Karpas-422 (cell line): ENCODE results near the gene GOLPH3. TPM values are rescaled to one million over a fixed set of nuclear protein-coding genes. Genes with fewer than 3 reads are reported as not detected.

Experiments
- DNase-seq: peaks from one replicate; pipeline ENCODE4 v3.0.0-alpha.2; 2015
- H2AFZ ChIP-seq: fragments of 200-600 bp; sonication (generic); 2 replicates; pipeline ENCODE4 v1.6.1; 2014; ENCODE audit warnings: antibody characterized with exemption, low read length, mixed read lengths
- H3K27ac ChIP-seq: fragments of 200-600 bp; sonication (generic); 2 replicates; pipeline ENCODE4 v1.5.1; 2014; ENCODE audit warnings: mild to moderate bottlenecking, low read length, moderate library complexity
- H3K27me3 ChIP-seq: fragments of 200-600 bp; sonication (generic); 2 replicates; pipeline ENCODE4 v1.6.1; 2014; ENCODE audit warnings: low read length, mixed read lengths
- H3K36me3 ChIP-seq: fragments of 200-600 bp; sonication (generic); 2 replicates; pipeline ENCODE4 v1.6.1; 2014; ENCODE audit warnings: low read length, mixed read lengths; ENCODE audit not compliant: insufficient read depth
- H3K4me1 ChIP-seq: fragments of 200-600 bp; sonication (generic); 2 replicates; pipeline ENCODE4 v1.6.1; 2014; ENCODE audit warnings: mild to moderate bottlenecking, low read length, mixed read lengths
- H3K4me2 ChIP-seq: fragments of 200-600 bp; sonication (generic); 2 replicates; pipeline ENCODE4 v1.6.1; 2014; ENCODE audit warnings: low read length, low read depth, mild to moderate bottlenecking; ENCODE audit not compliant: poor library complexity, severe bottlenecking
- H3K4me3 ChIP-seq: fragments of 200-600 bp; sonication (generic); 2 replicates; pipeline ENCODE4 v1.5.1; 2014; ENCODE audit warnings: mild to moderate bottlenecking, antibody characterized with exemption, low read length, mixed read lengths
- H3K79me2 ChIP-seq: fragments of 200-600 bp; sonication (generic); 2 replicates; pipeline ENCODE4 v1.6.1; 2014; ENCODE audit warnings: mild to moderate bottlenecking, low read length, mixed read lengths
- H3K9ac ChIP-seq: fragments of 200-600 bp; sonication (generic); 2 replicates; pipeline ENCODE4 v1.6.0; 2014; ENCODE audit warnings: low read length
- H3K9me2 ChIP-seq: fragments of 200-600 bp; sonication (generic), shearing (Covaris generic); replicated peaks from 2 replicates; pipeline ENCODE4 v1.6.0; 2014; ENCODE audit warnings: mild to moderate bottlenecking, low read length, moderate library complexity; ENCODE audit not compliant: insufficient read depth
- H3K9me3 ChIP-seq: fragments of 300-700, 200-600 bp; sonication (generic); 2 replicates; pipeline ENCODE4 v1.6.1; 2014; ENCODE audit warnings: low read length, mixed read lengths
- H4K20me1 ChIP-seq: fragments of 200-600 bp; sonication (generic); 2 replicates; pipeline ENCODE4 v1.6.1; 2014; ENCODE audit warnings: mild to moderate bottlenecking, antibody characterized with exemption, low read length, low read depth; ENCODE audit not compliant: insufficient read depth
- total RNA-seq: library from RNA; depleted of rRNA; stranded (reverse); fragments of >200 nt; shearing (Covaris generic); gene quantifications from 2 replicates; pipeline ENCODE4 v1.2.3, GENCODE V29; 2014; ENCODE audit warnings: low replicate concordance

GOLPH3 gene
- total RNA-seq, 1 experiment from 2014 or later, result 78.1 TPM

DNA sequence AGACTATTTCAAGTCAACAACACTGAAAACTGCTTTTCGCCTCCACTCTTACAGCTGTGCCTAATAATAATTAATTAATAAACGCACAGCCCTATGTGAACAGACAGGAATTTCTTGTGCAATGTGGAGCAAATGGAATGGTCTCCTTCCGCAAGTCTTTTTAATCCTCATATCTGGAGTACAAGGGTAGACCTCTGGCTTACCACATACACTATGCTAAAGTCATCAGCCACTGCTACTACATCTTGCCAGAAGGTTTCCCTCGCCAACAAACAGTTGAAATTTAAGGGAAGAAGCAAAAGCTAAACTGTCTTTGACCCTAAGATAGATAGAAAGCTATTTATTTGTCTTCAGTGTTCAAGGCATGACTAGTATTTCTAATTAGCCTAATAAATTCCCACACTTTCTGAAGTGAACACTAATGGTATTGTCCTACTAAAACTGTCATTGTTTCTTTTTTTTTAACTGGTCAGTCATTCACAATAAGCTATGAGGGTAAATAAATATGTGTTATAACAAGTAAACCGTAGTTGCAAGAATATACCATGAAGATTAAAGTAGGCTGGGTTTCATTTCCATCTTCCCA lies 63.9 kb downstream of the GOLPH3 start:
- Histone ChIP-seq H3K9me3 (no peaks in the 10 kb centered on the region), H3K4me1 (no peaks in the 10 kb centered on the region), H3K27ac (no peak overlapping the region), H3K9me2 (no peaks in the 10 kb centered on the region), H3K79me2 (peaks cover 13% of the 10 kb centered on the region; the same call in 1 of the 2 replicates), H2AFZ (no peak overlapping the region), H3K27me3 (no peaks in the 10 kb centered on the region), H3K9ac (no peak overlapping the region), H4K20me1 (no peaks in the 10 kb centered on the region), H3K4me3 (no peak overlapping the region), H3K4me2 (no peak overlapping the region), H3K36me3 (peaks cover 2% of the 10 kb centered on the region; the same call in 1 of the 2 replicates)
- no peak for DNase-seq

DNA sequence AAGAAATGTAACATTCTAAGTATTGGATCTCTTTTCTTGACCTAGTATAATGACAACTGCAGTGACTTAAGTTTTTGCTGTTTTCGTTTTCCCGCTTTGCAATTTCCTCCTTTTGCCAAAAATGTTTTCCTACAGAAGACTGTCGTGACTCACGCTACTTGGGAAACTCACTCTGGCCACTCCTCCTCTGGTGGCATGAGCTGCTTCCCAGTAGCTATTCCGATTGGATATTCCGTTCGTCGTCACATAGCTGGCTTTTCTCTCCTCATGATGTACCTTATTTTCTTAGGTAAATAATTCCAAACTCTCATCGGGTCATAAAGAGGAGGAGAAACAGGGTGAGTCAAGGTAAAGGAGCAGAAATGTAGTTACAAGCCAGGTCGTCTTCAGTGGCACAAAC lies 64.9 kb downstream of the GOLPH3 start:
- Histone ChIP-seq H3K27ac (no peak overlapping the region), H3K27me3 (no peaks in the 10 kb centered on the region), H3K4me3 (no peak overlapping the region), H3K9me3 (no peaks in the 10 kb centered on the region), H3K9ac (no peak overlapping the region), H3K4me2 (no peak overlapping the region), H3K4me1 (no peaks in the 10 kb centered on the region), H3K9me2 (no peaks in the 10 kb centered on the region), H3K36me3 (peaks cover 6% of the 10 kb centered on the region; the same call in 1 of the 2 replicates), H2AFZ (no peak overlapping the region), H4K20me1 (no peaks in the 10 kb centered on the region), H3K79me2 (peaks cover 13% of the 10 kb centered on the region; the same call in 1 of the 2 replicates)
- no peak for DNase-seq

- peaks cover 6% of the 10 kb centered on the region; the same call in 1 of the 2 replicates for H3K36me3 ChIP-seq
- H3K9me2 ChIP-seq, result no peaks in the 10 kb centered on the region
- H2AFZ ChIP-seq, result no peak overlapping the region
- no peaks in the 10 kb centered on the region for H3K27me3 ChIP-seq
- H3K4me3 ChIP-seq, result no peak overlapping the region
- no peak overlapping the region for H3K27ac ChIP-seq
- H4K20me1 ChIP-seq, result no peaks in the 10 kb centered on the region
- no peak for DNase-seq
- H3K79me2 ChIP-seq, result peaks cover 8% of the 10 kb centered on the region; the same call in 1 of the 2 replicates
- no peaks in the 10 kb centered on the region for H3K4me1 ChIP-seq
- H3K4me2 ChIP-seq, result no peak overlapping the region
- H3K9me3 ChIP-seq, result no peaks in the 10 kb centered on the region
- no peak overlapping the region for H3K9ac ChIP-seq
These were observed 66.0 kb downstream of the GOLPH3 start for GRCh38 chr5:32108167-32108566.

GRCh38 chr5:32107291-32107690 lies 66.8 kb downstream of the GOLPH3 start:
- no peaks in the 10 kb centered on the region for H3K4me1 ChIP-seq
- H3K79me2 ChIP-seq, result peaks cover 4% of the 10 kb centered on the region; the same call in 1 of the 2 replicates
- H3K9ac ChIP-seq, result no peak overlapping the region
- no peak for DNase-seq
- no peaks in the 10 kb centered on the region for H4K20me1 ChIP-seq
- peaks cover 10% of the 10 kb centered on the region; the same call in 1 of the 2 replicates for H3K36me3 ChIP-seq
- no peak overlapping the region for H3K4me3 ChIP-seq
- no peak overlapping the region for H3K27ac ChIP-seq
- H3K4me2 ChIP-seq, result no peak overlapping the region
- H3K9me2 ChIP-seq, result no peaks in the 10 kb centered on the region
- H2AFZ ChIP-seq, result no peak overlapping the region
- no peaks in the 10 kb centered on the region for H3K27me3 ChIP-seq
- H3K9me3 ChIP-seq, result no peaks in the 10 kb centered on the region

- H3K4me3 ChIP-seq, result no peak overlapping the region
- no peak for DNase-seq
- H3K27me3 ChIP-seq, result no peaks in the 10 kb centered on the region
These were observed 70.6 kb downstream of the GOLPH3 start for GRCh38 chr5:32103521-32103920.

DNA sequence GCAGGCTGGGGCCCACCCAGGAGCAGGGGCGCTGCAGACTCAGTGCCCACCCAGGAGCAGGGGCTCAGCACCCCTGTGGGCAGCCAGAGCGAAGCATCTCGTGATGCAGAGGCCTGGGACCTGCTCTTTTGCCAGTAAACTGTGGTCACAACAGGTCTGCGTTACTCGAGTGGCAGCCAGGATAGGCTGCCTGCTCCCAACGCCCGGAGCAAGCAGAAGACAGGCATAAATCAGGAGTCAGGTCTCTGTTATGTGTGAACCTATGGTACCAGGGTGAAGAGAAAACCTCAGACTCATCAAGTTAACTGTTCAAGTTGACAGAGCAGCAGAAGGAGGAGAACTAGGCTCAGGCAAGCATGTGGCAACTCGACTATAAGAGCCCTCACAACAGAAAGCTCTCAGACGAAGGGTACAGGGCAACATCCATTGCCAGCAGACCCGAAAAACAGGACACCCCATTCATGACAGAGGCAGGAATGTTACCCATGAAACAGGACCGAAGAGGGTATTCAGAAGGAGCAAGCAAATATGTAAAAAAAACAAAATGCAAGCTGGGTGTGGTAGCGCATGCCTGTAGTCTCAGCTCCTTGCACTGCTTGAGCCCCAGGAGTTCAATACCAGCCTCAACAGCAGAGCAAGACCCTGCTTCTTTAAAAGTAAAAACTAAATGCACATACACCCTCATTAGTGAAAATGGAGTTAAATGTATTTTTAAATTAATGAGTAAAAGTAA lies 71.7 kb downstream of the GOLPH3 start:
- Histone ChIP-seq H3K9ac (no peak overlapping the region), H4K20me1 (no peaks in the 10 kb centered on the region), H2AFZ (no peak overlapping the region), H3K4me2 (no peak overlapping the region), H3K79me2 (no peaks in the 10 kb centered on the region), H3K27me3 (no peaks in the 10 kb centered on the region), H3K9me2 (no peaks in the 10 kb centered on the region), H3K9me3 (no peaks in the 10 kb centered on the region), H3K27ac (no peak overlapping the region), H3K36me3 (peaks cover 14% of the 10 kb centered on the region; the same call in 1 of the 2 replicates), H3K4me3 (no peak overlapping the region), H3K4me1 (no peaks in the 10 kb centered on the region)
- DNase-seq, result no peak

More at GRCh38 chr5:32103521-32103920, 70.6 kb downstream of the GOLPH3 start:
- Histone ChIP-seq H3K9me2 (no peaks in the 10 kb centered on the region), H3K27ac (no peak overlapping the region), H3K36me3 (peaks cover 14% of the 10 kb centered on the region; the same call in 1 of the 2 replicates), H3K9ac (no peak overlapping the region), H4K20me1 (no peaks in the 10 kb centered on the region), H3K9me3 (no peaks in the 10 kb centered on the region), H3K4me1 (no peaks in the 10 kb centered on the region), H2AFZ (no peak overlapping the region), H3K79me2 (no peaks in the 10 kb centered on the region), H3K4me2 (no peak overlapping the region)

DNA sequence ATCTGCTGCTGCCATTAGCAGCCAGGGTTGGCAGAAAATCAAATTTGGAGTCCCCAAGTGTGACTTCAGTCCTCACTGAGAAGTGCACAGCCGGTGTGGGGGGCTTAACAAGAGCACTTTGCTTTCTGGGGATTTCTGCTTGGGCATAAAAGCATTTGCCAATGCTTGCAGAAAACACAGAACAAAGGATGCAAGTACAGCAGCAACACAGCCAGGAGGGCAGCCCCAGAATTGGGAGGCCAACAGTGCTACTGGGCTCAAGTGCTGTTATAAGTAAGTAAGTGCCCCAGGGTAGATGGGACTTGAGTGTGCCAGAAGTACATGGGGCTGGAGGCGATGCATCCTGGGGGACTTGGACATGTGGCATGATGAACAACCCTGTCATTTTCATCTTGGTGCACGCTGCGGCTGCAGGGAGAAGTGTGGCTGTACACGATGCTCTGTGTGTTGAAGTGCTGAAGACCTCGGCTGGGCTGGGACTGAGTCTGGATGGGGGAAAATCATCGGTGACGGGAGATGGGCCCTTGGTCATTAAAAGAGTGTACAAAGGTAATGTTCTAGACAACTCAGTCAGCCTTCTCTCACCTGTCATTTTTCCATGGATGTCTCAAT lies 73.3 kb downstream of the GOLPH3 start:
- Histone ChIP-seq H2AFZ (no peak overlapping the region), H3K27me3 (no peaks in the 10 kb centered on the region), H4K20me1 (no peaks in the 10 kb centered on the region), H3K4me1 (no peaks in the 10 kb centered on the region), H3K4me2 (no peak overlapping the region), H3K4me3 (no peak overlapping the region), H3K79me2 (no peaks in the 10 kb centered on the region), H3K9ac (no peak overlapping the region), H3K27ac (no peak overlapping the region), H3K9me2 (no peaks in the 10 kb centered on the region), H3K36me3 (peaks cover 14% of the 10 kb centered on the region; the same call in 1 of the 2 replicates), H3K9me3 (no peaks in the 10 kb centered on the region)
- DNase-seq, result no peak

GRCh38 chr5:32100230-32100629 lies 73.9 kb downstream of the GOLPH3 start:
- no peaks in the 10 kb centered on the region for H3K27me3 ChIP-seq
- H3K27ac ChIP-seq, result no peak overlapping the region
- no peak for DNase-seq
- no peaks in the 10 kb centered on the region for H3K4me1 ChIP-seq
- no peaks in the 10 kb centered on the region for H3K9me3 ChIP-seq
- H3K4me3 ChIP-seq, result no peak overlapping the region
- peaks cover 12% of the 10 kb centered on the region; the same call in 1 of the 2 replicates for H3K36me3 ChIP-seq
- H3K79me2 ChIP-seq, result no peaks in the 10 kb centered on the region
- no peak overlapping the region for H2AFZ ChIP-seq
- no peak overlapping the region for H3K4me2 ChIP-seq
- H3K9ac ChIP-seq, result no peak overlapping the region
- H3K9me2 ChIP-seq, result no peaks in the 10 kb centered on the region
- H4K20me1 ChIP-seq, result no peaks in the 10 kb centered on the region
